Testis (tissue), 2 donors: ENCODE data around the gene CNIH1.

Experiments
- CTCF ChIP-seq, 3 experiments: fragments of 450-650 bp in 2 of 3; fragments of 200-600 bp in 1 of 3; sonication (generic) in 1 of 3; IDR thresholded peaks; one replicate each; pipeline ENCODE4 v1.5.1; 2016 to 2019; ENCODE audit warnings: antibody characterized with exemption in 3 of 3, mild to moderate bottlenecking in 2 of 3, moderate library complexity in 1 of 3
- POLR2A ChIP-seq: fragments of 450-650 bp; IDR thresholded peaks from one replicate; pipeline ENCODE4 v1.6.1; 2017; ENCODE audit warnings: antibody characterized with exemption, mild to moderate bottlenecking, moderate library complexity

DNA sequence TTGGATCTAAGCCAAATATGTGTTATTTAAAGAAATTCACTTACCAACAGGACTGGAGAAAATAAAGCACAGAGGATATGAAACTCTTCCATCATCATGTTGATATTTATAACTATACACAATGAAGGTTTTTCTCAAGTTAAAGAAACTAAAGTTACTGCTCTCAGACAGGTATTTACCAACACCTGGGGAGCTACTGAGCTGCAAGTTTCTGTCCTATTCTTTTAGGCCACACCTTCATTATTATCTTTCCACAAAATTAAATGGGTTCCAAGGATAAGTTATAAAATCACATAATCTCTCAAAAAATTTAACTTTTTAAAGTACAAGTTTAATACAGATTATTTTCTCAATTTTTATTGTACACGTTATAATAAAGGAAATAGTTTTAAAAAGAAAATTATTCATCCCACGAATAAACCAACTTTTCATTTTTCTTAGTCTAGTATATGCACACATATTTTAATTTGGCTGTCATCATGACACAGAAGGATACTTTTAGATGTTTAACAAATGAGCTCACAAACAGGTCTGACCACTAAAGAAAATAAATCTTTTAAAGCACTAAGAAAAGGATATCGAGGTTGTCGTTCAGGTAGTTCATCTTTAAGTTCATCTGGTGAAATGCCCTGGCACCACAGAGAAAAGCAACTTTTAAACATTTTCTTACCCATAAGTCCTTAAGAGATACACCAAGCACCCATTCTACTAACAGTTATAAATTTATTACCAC, 39.8 kb upstream of the CNIH1 start:
- TF ChIP-seq CTCF (IDR thresholded peaks at IDR 0.05) (no peak), POLR2A (no peak)
